IPS-NIHi7 (cell line): ENCODE data around the gene CACNA1C.

Experiments
- DNase-seq: peaks from one replicate; pipeline ENCODE4 v3.0.0; 2012; ENCODE audit warnings: mixed read lengths; ENCODE audit errors: extremely low spot score

CACNA1C gene

GRCh38 chr12:2337031-2338010 is 284.5 kb downstream of the CACNA1C start:
- no peak for DNase-seq

- no peak for DNase-seq
Observed at GRCh38 chr12:2338381-2338780, 285.6 kb downstream of the CACNA1C start.

DNA sequence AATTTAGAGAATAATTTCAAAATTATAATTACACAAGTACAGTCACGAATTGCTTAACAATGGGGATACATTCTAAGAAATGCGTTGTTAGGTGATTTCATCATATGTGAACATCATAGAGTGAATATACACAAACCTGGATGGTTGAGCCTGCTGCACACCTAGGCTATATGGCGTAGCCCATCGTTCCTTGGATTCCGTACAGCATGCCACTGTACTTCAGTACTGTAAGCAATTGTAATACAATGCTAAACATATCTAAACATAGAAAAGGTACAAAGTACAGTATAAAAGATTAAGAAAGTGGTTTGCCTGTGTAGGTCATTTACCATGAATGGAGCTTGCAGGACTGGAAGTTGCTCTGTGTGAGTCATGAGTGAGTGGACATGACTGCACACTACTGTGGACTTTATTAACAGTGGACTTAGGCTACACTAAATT is 286.2 kb downstream of the CACNA1C start:
- no peak for DNase-seq

DNA sequence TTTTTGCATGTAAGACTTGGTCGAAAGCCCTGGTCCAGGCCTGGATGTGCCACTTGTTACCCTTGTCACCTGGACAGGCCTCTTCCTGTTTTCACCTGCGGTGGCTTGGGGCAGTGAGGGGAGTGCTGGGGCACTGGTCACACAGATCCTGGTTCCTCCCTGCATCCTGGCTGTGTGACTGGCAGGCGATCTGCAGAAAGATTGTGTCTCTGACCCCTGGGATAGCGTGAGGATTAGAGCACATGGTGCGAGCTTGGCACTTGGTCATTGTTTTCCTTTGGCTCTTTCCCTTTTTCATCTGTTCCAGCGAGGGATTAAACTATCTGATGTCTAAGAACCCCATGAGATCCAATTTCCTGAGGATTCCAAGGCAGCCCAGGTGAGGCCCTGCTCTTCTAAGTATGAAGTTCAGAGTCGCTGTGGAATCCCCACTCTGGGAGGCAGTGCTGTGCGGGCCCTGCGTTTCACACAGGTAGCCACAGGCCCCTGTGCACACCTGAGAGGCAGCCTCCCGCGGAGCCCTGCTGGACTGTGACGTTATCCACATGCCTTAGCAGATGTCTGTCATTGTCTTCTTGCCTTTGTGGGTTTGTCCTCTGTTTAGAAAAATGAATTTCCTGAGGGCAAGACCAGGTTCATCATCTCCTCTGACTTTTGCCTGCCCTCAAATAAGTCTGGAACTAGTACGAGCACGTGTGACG is 288.4 kb downstream of the CACNA1C start:
- no peak for DNase-seq

- no peak for DNase-seq
Observed at GRCh38 chr12:2341871-2342270, 289.1 kb downstream of the CACNA1C start.

DNA sequence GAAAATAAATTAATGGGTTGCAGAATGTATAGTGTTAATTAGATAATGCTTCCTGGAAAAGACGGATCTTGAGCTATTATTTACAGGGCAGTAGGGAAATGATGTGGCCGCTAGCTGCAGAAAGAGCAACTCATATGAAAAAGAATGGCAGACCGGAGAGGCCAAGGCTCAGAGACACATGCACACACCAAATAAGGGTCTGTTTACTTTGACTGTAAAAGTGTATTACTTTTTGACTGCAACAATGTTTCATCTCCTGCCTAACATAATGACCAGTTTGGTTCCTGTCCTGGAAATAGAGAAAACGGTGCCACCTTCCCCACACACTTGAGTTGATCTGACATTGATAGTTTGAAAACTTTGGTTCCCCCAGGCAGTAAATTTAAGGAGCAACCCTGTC is 290.9 kb downstream of the CACNA1C start:
- DNase-seq = no peak

GRCh38 chr12:2344476-2344875 is 291.7 kb downstream of the CACNA1C start:
- DNase-seq = no peak

GRCh38 chr12:2344885-2345284 is 292.1 kb downstream of the CACNA1C start:
- no peak for DNase-seq

GRCh38 chr12:2345902-2346301 is 293.1 kb downstream of the CACNA1C start:
- no peak for DNase-seq

DNA sequence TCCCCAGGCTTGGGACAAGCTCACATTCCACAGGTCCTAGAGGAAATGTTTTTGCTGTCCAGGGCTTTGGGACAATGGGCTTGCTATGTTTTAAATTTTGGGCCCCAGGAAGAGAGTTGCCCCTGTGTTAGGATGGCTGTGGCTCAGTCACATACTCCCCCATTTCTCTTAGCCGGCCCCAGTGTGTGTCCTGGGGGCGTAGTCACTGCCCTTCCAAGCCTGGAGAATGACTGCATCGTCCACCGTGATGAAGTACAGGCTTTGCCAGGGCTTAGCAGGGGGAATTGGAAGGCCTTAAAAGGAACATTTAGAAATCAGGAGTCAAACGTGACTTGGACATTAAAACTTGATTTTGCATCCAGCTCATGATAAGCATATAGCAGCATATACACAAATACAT is 293.6 kb downstream of the CACNA1C start:
- DNase-seq = no peak

DNA sequence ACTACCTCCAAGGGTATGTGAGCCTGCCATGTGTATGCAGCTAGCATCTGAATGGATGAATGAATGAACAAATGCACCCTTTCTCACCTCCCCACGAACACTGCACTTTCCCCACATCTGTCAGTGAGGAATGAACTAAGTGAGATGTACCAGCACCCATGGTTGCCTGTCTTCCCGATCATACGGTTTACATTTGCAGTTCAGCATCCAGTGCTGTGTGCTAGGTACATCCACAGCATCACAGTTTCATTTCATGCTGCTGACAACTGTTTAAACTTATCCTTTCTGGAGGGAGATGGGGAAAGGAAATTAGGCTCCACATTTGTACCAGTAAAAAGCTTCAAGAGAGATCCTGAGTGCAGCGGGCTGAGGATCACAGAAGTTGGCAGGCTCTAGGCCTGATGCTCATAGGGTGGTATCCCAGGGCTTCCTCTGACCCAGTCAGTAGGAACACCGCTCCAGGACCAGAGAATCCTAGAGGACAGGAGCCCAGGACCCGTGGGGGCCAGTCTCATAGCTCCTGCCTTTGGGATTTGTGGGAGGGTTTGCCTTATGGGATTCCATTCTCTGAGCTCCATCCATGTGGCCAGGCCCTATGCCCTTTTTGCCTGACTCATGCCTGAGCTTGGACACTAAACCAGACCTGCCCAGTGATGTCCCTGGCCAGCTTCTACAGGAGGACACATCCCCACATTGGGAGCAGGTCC is 294.5 kb downstream of the CACNA1C start:
- no peak for DNase-seq

DNA sequence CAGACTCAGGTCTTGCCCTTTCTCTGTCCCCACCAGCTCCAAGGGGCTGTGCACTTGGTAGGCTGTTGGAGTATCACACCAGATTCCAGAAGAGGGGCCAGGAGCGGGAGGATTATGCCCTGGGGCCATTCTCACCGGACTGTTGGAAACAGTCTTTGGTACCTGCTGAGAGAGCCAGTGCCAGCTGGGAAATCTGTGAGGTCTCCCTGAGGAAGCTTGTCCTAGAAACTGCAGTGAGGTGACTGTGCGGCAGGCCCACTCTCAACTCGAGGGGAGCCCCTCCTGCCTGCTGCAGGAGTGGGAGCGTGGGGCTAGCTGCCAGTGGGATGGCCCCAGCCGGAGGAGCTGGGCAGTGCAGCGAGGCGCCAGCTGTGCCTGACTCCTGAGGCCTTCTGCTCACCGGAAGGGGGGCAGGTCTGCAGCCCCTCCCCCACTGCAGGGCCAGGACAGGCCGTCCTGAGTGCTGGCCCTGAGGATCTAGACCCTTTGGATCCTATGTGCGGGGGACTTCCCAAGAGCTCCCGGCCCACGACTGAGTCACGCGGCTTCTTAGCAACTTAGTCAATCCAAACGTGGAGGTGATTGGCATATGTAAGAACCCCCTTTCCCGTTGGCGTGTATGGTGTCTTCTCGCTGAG is 295.2 kb downstream of the CACNA1C start:
- DNase-seq = no peak

GRCh38 chr12:2348482-2348852 is 295.7 kb downstream of the CACNA1C start:
- DNase-seq = no peak

- DNase-seq = no peak
Observed at GRCh38 chr12:2351161-2351560, 298.4 kb downstream of the CACNA1C start.

GRCh38 chr12:2352203-2352602 is 299.4 kb downstream of the CACNA1C start:
- no peak for DNase-seq

DNA sequence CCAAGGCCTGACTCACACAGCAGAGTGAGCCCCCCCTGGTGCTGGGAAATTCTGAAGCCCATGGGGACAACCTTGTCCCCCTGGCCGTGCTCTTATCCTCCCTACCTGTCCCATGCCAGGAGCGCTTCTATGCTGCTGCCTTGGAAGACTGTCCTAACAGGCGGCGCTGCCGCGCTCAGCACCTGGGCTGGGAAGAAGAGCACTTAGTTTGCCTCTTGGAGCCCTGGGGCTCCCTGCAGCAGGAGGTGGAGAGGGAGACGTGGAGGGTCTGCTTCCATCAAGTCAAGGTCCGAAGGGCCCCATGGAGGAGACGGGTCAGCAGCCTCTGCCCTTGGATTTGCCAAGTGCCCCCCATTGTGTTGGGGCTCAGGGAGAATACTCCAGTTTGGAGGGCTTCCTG is 300.5 kb downstream of the CACNA1C start:
- no peak for DNase-seq

- no peak for DNase-seq
Observed at GRCh38 chr12:2353691-2354090, 300.9 kb downstream of the CACNA1C start.

- no peak for DNase-seq
Observed at GRCh38 chr12:2354151-2354991, 301.6 kb downstream of the CACNA1C start.

DNA sequence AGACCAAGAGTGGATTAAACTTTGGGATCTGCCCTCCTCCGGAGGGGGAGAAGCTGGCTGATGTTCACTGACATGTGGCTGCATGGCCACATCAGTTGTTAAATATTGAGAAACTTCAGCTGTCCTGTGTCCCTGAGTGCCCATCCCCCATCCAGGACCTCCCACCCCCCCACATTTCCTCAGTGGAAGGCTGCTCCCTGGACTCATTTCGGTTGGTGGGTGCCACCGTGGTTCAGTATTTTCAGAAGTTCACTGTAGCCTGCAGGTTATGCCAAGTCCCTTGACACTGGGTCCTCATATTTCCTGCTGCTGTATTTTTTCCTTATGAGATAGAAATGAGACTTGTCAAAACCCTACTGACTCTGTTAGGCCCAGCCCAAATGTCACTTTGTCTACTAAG is 302.4 kb downstream of the CACNA1C start:
- no peak for DNase-seq

GRCh38 chr12:2355604-2356003 is 302.8 kb downstream of the CACNA1C start:
- no peak for DNase-seq

DNA sequence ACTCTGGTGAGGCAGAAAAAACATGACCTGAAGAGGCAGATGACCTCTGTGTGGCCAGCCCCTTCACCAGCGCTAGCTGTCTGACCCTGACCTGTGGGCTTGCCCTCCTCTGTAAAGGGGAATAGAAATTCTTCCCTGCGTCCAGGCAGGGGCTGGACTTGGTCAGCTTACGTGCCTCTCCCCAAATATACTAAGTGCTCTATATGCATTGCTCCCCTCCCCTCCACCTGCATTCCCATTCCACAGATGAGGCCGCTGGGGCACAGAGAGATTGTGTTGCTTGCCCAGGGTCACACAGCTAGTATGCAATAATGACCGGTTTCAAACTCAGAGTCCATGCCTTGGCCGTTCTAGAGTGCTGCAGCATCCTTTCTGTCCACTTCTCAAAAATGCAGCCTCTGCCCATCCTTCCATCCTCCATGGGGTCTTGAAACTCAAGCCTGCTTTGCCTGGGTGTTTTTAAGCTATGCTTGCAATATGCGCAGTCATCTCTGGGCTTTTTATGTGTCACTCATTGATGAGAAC is 303.9 kb downstream of the CACNA1C start:
- no peak for DNase-seq
